A673 (cell line): Measurements from ENCODE around the gene ZMAT3.

Experiments used
- CTCF ChIP-seq: fragments of 300-800, 200-600 bp; sonication (generic); conservative IDR thresholded peaks from 2 replicates; pipeline ENCODE4 v1.5.1; 2017; ENCODE audit warnings: low read depth, mild to moderate bottlenecking, antibody characterized with exemption, low read length, moderate library complexity, mixed read lengths
- EZH2 ChIP-seq: fragments of 200-600 bp; sonication (generic); IDR thresholded peaks from 2 replicates; pipeline ENCODE4 v1.6.1; 2017; ENCODE audit warnings: borderline replicate concordance, low read depth, mild to moderate bottlenecking, mixed read lengths, antibody characterized with exemption, low read length; ENCODE audit not compliant: poor library complexity, severe bottlenecking

DNA sequence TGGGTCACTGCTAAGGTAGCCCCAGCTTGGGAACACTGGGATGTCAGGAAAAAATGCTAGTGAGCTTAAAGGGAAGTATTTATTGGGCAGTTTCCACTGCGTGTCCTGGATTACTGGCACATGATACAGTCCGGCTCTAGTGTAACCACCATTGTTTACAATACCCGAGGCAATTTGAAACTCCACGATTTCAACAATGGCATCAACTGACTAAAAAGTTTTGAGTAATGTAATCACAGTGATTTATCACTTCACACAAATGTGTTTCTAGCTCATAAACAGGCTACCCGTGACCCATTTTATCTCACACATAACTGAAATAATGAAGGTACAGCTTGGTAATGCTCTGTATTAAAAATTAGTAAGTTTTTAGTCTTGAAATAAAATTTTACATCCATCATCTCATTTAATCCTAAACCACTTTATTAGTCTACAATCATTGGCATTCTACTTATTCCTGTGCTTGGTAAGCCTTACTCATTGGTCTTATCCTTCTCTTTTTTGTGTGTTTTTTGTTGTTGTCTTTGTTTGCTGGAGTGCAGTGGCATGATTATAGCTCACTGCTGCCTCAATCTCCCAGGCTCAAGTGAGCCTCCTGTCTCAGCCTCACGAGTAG lies 7.6 kb downstream of the ZMAT3 start:
- no peak for TF ChIP-seq CTCF
- no peak for TF ChIP-seq EZH2
